ENCODE measurements around the gene ORMDL2.
"Not testable (repeated sequence)": the region's sequence is repeated elsewhere in the genome, so short reads cannot be mapped to it uniquely, and the experiment has no call there.

Gene ORMDL2

DNA sequence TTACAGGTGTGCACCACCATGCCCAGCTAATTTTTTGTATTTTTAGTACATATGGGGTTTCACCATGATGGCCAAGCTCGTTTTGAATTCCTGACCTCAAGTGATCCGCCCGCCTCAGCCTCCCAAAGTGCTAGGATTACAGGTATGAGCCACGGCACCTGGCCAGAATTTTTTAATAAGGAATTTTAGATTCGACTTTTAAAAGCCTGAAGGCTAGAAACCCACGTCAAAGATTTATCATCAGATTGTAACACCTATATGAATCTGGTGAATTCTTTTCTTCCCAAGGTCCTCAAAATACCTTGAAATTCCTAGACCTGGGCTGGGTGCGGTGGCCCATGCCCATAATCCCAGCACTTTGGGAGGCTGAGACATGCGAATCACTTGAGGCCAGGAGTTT lies 43.6 kb downstream of the ORMDL2 start:
- DNase-seq (ENCODE audit: low spot score), result no peak

DNA sequence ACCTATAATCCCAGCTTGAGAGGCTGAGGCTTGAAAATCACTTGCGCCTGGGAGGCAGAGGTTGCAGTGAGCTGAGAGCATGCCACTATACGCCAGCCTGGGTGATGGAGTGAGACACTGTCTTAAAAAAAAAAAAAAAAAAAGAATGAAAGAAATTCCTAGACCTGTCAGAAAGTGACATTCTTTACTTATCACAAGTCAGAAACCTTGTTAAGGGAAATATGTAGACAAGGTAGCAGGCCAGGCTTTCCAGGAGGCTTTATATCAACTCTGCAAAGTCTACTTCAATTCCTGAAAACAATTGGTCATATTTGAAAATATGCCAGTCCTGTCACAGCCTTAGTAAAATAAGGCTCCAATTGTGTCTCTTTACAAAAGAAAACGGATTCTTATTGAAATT lies 44.0 kb downstream of the ORMDL2 start:
- DNase-seq (ENCODE audit: low spot score), result no peak

DNA sequence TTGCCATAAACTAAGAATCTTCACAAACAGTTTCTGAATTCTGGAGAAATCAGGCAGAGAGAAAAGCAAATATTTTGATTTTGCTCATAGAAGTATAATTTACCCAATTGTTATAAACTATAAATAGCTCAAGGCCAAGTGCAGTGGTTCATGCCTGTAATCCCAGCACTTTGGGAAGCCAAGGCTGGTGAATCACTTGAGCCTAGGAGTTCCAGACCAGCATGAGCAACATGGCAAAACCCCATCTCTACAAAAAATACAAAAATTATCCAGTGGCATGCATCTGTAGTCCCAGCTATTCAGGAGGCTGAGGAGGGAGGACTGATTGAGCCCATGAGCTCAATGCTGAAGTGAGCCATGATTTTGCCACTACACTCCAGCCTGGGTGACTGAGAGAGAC lies 44.4 kb downstream of the ORMDL2 start:
- no peak for DNase-seq (ENCODE audit: low spot score)

DNA sequence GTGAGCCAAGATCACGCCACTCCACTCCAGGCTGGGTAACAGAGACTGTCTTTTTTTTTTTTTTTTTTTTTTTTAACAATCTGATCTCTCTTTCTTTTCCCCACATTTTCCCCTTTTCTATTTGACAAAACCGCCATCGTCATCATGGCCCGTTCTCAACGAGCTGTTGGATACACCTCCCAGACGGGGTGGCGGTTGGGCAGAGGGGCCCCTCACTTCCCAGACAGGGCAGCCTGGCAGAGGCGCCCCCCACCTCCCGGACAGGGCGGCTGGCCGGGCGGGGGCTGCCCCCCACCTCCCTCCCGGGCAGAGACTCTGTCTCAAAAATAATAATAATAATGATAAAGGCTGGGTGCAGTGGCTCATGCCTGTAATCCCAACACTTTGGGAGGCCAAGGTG lies 45.1 kb downstream of the ORMDL2 start:
- not testable (repeated sequence) for DNase-seq (ENCODE audit: low spot score)

DNA sequence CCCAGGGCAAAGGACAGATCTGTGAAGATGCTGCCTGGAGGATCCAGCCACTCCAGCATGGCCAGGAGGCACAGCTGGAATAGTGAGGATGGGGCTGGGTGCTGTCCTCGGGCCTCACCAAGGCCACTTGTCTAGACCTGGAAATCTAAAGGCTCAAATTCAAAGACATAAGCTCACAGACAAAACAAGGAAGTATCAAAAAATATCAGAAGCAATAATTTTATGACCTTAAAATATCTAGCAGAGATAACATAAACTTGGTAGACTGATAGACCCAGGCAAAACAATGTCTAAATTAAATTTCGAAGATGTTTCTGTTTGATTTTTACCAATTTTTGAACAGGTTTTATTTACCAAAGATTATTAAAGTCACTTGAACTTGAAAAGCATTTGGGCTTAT lies 47.5 kb downstream of the ORMDL2 start:
- no peak for DNase-seq (ENCODE audit: low spot score)

GRCh38 chr12:55866454-55867004 lies 48.7 kb downstream of the ORMDL2 start:
- not testable (repeated sequence) for DNase-seq (ENCODE audit: low spot score)

Data from NAMALWA (cell line).